K562 treated with DMSO at 1 percent for 12 hours (cell line): ENCODE data around the gene EPRS1. TPM values are rescaled to one million over a fixed set of nuclear protein-coding genes. Genes with fewer than 3 reads are reported as not detected.

Experiments used
- total RNA-seq: library from RNA; unstranded; fragments of 300-600 nt; gene quantifications from 2 replicates; pipeline ENCODE4 v1.2.3, GENCODE V29; 2022; ENCODE audit not compliant: insufficient read depth

Gene EPRS1
- total RNA-seq, result 140 and 206 TPM in 2 replicates

DNA sequence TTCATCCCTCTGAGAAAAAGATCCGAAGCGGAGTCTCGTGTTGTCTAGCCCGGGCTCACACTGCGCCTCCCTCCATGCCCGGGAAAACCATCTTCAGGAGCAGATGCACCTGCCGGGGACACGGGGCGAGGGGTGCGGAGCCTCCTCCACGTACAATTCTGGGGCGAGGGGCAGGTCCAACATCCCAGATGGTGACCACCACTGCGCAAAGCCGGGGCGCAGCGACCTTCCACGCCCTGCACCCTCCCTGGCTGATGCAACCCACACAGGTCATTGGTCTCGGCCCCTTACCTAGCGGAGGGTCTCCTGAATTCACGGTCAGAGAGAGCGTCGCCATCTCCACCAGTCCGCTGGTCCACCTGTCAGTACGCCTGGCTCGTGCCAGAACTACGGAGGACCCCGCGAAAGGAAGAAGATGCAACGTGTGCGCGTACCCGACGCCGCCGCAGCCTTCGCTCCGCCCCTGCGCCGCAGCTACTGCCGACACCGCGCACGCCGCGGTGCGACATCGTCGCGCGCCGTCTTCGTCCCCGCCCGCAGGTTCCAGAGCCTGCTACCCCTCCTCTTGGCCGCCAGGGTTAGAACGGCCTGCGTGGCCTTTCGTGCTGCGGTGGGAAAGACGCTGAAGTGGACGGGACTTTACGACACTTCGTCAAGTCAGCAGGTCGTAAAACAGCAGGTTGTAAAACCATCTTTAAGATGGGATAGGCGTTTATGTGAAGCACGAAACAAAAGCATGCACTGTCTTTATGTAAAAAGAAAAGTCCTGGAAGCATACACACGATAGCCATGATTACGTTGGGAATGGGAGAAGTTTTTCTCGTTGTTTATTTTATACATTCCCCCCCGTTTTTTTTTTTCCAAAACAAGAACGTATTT, at the start of gene EPRS1:
TSS of gene EPRS1 (minus strand) at position 454 of the 879 bp plus-strand sequence. CDS start at position 337, 117 bp downstream.

GRCh38 chr1:220094016-220094911, 48.0 kb upstream of the EPRS1 start, which contains the start of gene IARS2:
Gene IARS2 (plus strand): TSS chr1:220094132. CDS start chr1:220094217, 85 bp downstream.

DNA sequence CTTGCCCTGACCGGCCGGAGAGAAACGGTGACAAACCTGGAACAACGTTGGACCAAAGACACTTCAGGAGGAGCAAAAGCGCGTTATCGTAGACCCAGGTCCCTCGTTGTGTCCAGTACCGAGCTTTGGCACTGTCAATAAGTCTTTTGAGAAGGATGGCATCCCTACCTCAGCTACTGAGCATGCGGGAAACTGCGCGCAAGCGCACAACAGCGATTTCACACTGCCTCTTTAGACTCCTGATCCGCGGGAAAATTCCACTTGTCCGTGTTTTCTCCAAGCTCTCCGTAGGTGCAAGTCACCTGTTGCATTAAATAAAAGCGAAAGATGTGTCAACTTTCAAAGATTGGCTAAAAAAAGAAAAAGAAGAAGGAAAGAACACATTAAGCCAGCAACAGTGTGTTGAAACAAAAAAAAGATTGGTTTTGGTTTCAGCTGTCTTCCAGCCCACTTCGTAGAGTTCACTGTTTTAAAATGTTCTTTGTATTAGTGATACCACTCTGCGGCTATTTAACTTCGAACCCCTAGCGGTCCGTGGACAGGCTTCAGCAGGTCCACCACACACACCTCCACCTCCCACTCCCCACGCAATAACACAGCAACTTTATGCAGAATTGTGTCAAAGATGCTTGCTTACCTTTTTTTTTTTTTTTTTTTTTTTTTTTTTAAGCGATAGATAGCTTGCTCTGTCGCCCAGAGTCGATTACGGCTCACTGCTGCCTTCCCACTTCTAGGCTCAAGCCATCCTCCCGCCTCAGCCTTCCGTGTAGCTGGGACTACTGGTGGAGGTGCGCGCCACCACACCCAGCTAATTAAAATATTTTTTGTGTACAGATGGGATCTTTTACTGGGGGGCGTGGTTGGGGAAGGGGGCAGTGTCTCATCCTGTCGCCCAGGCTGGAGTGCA, 43.6 kb upstream of the EPRS1 start, which contains the start of gene BPNT1:
TSS of gene BPNT1 (minus strand) at position 139 of the 907 bp plus-strand sequence. CDS start 9,942 bp downstream, outside the sequence.

Other genes with a start within 250 kb of the EPRS1 start
- 0.91 and 3.4 TPM in 2 replicates for gene SLC30A10, start 117.9 kb downstream of the EPRS1 start, total RNA-seq
- gene BPNT1, start 43.3 kb upstream of the EPRS1 start, total RNA-seq, result 38.6 and 52.7 TPM in 2 replicates
- 35.7 and 81.3 TPM in 2 replicates for gene IARS2, start 47.6 kb upstream of the EPRS1 start, total RNA-seq
- gene RAB3GAP2, start 225.9 kb upstream of the EPRS1 start, total RNA-seq, result 8.6 and 23.4 TPM in 2 replicates